ENCODE measurements around the gene TMEM101.
"Not testable (repeated sequence)": the region's sequence is repeated elsewhere in the genome, so short reads cannot be mapped to it uniquely, and the experiment has no call there.

TMEM101 gene

DNA sequence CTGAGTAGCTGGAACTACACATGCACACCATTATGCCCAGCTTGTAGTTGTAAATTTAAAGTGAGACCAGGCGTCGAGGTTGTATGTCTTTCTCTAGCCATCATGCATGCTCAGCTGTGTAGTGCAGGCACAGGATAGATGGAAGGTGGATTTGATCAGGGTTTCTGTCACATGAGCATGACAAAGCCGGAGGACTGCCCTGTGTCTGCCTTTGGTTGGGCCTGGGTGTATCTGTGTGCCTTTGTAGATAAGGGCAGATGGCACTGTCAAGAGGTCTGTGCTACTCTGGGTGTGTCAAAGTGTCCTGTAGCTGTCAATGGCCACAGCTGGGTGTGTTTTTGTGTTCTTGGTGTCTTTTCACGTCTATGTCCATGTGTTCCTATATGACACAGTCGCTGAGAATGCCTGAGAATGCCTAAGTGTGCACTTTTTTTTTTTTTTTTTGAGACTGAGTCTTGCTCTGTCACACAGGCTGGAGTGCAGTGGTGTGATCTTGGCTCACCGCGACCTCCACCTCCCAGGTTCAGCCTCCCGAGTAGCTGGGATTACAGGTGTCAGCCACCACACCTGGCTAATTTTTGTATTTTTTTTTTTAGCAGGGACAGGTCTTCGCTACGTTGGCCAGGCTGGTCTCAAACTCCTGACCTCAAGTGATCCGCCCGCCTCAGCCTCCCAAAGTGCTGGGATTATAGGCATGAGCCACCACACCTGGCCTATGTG, 14.5 kb downstream of the TMEM101 start:
- no peak for DNase-seq

GRCh38 chr17:43999024-43999423, 15.7 kb downstream of the TMEM101 start:
- DNase-seq: no peak

DNA sequence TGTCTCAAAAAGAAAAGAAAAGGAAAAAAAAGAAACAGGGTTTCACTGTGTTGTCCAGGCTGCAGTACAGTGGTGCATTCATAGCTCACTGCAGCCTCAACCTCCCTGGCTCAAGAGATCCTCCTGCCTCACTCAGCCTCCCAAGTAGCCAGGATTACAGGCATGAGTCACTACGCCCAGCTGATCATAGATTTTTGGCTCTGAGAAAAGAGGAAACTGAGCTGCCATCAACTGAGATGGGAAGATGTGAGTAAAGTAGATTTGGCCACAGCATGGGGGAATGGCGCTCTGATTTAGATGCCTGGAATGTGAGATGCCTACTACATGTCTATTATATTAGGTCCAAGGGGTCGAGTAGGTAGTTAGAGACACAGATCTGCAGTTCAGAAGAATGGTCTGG, 16.2 kb downstream of the TMEM101 start:
- DNase-seq: peak; percentile 28 to 32

- DNase-seq: not testable (repeated sequence)
Observed at GRCh38 chr17:43997180-43997579, 17.6 kb downstream of the TMEM101 start.

- DNase-seq: no peak
Observed at GRCh38 chr17:43995150-43995471, 19.7 kb downstream of the TMEM101 start.

- peak; percentile 47 to 58 for DNase-seq
Observed at GRCh38 chr17:43994272-43995149, 20.3 kb downstream of the TMEM101 start.

GRCh38 chr17:43992641-43993040, 22.1 kb downstream of the TMEM101 start:
- DNase-seq: no peak

DNA sequence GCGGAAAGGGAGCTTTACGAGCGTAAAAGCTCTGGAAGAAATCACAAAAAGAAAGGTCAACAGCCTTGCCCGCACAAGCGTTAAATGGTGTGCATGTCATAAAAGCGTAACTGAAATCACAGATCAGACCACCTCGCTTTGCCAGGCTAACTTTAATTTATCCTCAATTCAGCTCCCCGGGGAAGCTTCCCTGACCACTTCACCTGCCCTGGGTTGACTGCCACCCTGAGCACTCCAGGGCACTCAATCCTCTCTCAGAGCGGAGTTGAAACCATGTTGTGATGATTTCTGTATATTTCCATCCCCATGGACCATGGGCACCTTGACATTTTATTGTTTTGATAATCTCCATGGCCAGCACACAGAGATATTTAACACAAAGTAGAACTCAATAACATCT, 26.5 kb downstream of the TMEM101 start:
- no peak for DNase-seq

DNA sequence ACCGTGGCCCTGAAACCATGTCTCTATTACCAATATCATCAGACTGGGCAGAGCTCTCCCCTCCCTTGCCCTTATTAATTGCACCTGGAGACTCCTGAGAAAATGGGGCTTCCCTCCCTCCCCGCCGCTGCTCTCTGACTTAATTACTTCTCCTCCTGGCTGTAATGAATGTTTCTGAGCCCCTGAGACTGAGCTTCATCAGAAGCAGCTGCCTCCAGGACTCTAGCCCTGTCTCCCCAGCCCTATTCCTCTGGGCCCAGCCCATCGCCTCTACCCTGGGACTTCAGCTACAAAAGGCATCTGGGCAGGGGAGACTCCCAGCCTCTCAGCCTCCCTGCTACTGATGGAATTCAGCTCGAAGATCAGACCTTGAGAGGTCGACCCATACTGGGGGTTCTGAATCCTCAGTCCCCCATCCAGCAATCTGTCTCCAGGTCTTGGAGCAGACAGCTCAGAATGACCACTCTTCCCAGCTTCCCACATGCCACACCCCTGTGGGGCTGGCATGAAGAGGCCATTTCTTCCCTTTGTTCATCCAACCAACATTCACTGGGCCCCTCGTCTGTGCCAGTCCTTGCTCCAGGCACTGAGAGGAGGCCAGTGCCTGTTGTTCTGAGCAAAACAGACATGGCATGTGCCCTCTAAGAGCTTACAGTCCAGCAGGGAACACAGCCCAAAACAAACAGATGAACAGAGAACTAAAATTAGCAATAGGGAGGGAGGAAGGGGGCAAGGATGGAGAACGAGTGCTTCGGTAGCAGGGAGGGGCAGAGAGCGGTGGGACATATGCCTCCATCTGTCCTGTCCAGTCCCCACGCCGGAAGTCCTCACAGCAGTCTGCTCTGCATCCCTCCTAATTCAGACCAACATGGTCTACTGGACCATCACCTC, 27.4 kb downstream of the TMEM101 start:
- DNase-seq: no peak

- DNase-seq: no peak
Observed at GRCh38 chr17:43986225-43986981, 28.4 kb downstream of the TMEM101 start.

DNA sequence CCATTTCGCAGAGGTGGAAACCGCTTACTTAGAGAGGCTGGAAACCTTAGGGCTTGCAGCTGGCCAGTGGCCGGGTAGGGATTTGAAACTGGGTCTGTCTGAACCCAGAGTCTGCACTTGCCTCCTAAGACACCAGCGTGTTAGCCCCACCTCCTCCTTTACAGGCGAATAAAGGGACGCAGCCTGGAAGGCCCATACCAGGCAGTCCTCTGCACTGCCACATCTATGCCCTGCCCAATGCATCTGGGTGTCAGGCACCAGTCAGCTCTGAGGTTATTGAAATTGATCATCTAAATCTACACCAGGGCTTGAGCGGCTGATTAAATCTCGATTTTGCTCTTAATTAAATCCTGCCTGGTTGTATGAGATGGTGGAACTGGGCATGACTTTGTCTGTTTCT, 30.2 kb downstream of the TMEM101 start:
- no peak for DNase-seq

DNA sequence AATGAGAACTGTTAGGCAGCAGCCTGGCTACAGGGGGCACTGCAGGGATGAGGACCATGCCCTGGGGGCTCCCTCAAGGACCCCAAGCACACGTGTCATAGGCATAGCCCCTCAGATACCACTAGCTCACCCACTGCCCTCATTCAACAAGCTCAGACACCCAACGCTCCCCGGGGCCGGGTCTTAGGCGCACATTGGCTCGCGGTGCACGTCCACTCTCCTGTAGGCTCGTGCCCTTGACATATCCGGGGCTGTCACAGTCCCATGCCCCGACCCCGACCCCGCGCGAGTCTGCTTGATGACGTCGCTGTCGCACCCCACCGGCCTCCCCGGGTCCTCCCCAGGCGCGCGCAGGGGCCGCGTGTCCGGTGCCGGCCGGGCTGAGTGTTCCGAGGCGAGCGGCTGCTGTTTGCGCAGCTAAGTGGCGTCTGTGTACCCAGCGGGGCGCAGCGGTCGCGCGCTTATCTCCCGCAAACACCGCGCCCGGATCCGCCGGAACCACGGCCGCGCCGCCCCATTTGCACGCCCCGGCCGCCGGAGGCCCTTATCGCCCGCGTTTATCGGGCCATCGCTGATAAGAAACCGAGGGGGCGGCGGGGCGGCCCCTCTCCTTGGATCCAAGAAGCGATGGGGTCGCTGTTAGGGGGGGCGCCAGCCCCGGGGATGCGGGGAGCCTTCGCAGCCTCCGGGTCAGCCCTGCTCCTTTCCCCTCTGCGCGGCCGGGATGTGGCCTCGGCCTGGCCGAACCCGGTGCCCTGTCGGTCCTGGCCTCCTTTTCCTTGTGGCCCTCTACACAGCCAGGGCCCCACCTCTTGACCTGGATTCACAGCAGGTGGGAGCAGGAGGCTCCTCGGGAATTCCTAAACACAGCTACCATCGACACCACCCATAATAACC, 31.0 kb downstream of the TMEM101 start:
- DNase-seq: no peak

GRCh38 chr17:43983196-43983514, 31.6 kb downstream of the TMEM101 start:
- DNase-seq: no peak

DNA sequence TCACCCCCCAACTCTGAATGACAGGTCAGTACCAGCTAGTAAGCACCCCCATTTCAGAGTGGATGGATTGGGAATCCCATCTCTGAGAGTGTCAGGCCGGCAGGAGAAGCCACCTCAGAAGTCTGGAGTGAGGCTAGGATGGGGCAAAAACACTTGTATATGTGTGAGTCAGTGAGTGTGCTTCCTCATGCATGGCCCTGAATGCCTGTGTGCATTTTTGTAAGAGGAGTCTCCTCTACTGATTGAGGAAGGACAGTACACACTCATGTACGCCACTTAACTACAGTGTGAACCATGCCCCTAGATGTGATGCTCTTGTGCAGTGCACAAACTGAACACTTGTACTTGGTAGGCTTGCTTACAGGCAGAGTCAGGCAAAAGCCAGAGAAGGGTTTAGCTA, 32.6 kb downstream of the TMEM101 start:
- no peak for DNase-seq

DNA sequence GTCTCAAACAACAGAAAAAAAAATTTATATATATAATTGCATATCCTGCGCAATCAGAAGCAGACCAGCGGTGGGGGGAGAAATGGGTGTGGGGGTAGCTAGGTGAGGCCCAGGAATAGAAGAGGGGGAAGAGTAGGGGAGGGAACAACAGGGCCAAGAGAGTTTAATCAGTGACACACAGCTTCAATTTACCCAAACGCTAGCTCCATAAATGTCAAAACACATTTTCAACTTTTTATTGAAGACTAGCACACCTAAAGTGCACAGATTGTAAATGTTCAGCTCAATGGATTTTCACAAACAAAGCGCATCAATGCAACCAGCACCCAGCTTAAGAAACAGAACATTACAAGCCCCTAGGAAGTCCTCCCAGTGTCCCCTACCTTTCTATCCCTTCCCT, 35.1 kb downstream of the TMEM101 start:
- DNase-seq: no peak

- no peak for DNase-seq
Observed at GRCh38 chr17:43979011-43979410, 35.8 kb downstream of the TMEM101 start.

DNA sequence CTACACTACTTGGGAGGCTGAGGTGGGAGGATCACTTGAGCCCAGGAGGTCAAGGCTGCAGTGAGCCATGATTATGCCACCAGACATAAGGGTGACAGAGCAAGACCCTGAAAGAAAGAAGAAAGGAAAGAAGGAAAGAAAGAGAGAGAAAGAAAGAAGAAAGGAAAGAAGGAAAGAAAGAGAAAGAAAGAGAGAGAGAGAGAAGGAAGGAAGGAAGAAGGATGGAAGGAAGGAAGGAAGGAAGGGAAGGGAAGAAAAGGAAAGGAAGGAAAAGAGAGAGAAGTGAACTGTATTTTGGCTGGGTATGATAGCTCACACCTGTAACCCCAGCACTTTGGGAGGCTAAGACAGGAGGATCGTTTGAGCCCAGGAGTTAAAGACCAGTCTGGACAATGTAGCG, 36.7 kb downstream of the TMEM101 start:
- DNase-seq: no peak

- no peak for DNase-seq
Observed at GRCh38 chr17:43976963-43977837, 37.6 kb downstream of the TMEM101 start.

DNA sequence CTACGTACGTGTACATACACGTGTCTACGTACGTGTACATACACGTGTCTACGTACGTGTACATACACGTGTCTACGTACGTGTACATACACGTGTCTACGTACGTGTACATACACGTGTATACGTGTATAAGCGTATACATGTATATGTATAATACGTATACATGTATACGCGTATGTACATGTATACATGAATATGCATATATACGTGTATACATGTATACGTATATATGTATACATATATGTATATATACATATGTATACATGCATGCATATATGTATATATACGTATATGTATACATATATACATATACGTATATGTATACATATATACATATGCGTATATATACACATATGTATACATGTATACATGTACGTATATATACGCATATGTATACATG, 38.9 kb downstream of the TMEM101 start:
- no peak for DNase-seq

DNA sequence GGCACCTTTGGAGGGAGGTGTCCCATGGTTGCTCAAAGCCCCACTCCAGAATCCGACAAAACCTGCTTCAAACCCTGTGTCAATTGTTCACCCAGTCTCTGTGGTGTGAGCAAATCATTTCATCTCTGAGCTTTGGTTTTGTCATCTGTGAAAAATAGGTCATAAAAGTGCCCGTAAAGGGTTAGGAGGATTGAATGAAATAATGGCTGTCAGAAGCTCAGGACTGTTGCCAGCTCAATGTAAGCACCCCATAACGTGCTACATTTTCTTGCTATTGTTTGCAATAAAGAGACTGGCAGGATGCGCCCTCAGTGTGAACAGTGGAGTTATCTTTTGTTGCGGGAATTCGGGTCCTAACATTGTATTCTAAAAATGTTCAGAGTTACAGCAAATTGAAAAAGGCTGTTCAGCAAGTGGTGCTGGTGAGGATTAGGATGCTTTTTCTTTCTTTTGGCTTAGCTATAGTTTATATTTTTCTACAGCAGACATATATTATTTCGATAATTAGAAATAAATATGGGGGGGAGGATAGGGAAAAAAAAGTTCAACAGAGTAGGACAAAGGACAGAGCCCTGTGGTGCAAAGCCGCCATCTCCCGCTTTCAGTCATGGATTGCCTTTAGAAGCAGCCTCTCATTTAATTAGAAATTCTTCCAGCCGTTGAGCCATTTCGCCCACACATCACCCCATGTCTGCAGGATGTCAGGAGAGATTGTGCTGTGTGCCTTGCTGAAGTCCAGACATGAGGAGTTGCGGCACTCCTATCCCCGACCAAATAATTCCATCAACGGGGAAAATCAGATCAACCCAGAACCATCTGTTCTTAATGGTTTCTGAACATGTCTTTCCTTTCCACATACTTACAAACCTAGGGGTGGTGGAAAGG, 40.1 kb downstream of the TMEM101 start:
- no peak for DNase-seq
